ENCODE measurements around the gene SLC35E2B.
"Not testable (repeated sequence)": the region's sequence is repeated elsewhere in the genome, so short reads cannot be mapped to it uniquely, and the experiment has no call there.

The SLC35E2B gene

DNA sequence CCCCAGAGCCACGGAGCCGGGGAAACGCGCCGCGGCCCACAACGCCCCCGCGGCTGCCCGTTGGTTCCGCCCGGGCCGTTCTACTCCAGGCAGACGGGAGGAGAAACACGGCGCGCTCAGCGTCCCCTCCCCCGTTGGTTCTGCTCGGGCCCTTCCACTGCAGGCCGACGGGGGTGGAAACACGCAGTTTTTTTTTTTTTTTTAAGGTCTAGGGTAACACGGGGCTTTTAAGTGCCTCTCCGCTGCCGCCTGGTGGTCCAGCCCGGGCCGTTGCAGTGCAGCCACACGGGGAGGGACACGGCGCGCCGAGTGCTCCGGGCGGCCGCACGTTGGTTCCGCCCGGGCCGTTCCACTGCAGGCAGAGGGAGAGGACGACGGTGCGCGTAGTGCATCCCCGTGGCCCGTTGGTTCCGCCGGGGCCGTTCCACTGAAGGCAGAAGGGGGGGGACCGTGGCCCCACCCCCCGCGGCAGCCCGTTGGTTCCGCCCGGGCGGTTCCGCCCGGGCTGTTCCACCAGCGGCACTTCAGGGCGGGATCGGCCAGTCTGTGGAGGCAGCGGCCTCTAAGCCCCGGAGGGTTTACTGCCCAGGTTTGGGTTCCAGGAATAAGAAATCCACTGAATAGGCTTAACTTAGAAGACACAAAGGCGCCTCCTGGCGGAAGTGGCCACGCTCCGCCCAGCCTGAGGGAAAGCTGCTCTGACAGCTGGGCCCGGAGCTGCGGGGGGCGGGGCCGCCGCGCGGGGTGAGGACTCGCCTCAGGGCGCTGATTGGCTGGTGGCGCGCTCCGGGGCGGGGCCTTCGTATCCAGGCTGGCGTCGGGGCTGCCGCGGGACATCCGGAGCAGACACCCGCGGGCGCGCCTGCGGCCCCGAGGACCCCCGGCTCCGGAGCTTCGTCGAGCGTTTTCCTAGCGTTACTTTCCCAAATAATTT, at the start of gene SLC35E2B:
SLC35E2B (minus strand) TSS at position 82 of the 934 bp plus-strand sequence. CDS start 16,096 bp downstream, outside the sequence.
- peak; percentile 98 for DNase-seq

- not testable (repeated sequence) for DNase-seq
Measured at GRCh38 chr1:1741013-1741412, 48.4 kb upstream of the SLC35E2B start.

DNA sequence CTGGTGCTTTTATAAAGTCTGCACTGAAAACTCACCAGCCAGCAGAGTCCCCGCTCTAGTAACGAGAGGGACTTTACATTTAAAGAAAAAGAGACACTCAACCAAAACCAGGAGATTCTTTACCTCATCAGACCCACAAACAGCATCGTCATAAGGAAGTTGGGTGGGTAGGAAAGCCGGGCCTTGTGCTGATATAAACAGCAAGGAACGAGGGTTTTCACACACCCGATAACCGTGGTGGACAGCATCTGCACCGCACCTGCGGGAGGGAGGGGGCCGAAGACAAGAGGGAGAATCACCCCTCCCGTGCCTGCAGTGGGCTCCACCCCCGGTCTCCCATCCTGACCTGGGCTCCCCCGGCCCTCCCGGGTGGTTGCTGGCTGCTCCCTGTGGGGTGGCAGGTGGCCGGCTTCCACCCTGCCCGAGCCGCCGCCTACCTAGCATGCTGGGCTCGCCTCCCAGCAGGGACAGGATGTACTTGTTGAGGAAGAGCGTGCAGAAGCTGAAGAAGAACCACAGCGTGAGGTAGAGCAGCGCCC, 46.3 kb upstream of the SLC35E2B start:
- not testable (repeated sequence) for DNase-seq

DNA sequence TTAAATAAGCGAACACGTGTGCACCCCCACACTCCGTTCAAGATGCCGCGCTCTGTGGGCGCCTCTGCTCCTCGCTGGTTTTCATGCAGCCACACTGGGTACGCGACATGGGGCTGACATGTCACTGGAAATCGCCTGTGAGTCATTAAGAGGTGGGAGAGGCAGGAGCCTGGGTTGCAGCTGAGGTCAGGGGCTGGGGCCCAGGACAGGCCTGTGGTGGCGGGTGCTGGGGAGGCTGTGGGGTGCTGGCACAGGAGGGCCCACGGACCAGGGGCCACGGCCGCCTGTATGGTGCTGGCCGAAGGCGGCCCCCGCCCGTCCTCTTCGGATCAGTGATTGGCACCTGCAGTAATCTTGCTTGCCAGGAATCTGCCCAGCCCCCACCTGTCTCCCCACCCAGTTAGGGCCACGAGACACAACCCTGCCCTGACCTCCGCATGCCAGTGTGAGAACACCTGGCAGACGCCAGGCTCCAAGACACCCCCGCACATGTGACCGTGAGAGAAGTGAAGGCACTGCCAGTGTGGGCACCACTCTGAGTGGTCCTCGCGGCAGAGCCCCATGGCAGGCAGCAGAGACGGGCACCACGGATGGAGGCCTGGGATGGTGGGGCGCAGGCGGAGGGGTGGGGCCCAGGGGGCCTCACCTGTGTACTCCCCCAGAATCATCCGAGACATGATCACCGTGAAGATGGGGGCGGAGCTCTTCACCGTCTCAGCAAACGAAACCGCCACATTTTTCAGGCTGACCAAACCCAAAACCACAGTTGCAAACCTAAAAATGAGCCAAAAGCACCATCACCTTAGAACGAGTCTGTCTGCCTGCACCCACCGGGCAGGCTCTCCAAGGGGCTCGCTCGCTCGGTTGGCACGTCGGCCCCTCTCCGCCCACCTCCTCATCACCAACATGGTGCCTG, 45.3 kb upstream of the SLC35E2B start:
- not testable (repeated sequence) for DNase-seq

DNA sequence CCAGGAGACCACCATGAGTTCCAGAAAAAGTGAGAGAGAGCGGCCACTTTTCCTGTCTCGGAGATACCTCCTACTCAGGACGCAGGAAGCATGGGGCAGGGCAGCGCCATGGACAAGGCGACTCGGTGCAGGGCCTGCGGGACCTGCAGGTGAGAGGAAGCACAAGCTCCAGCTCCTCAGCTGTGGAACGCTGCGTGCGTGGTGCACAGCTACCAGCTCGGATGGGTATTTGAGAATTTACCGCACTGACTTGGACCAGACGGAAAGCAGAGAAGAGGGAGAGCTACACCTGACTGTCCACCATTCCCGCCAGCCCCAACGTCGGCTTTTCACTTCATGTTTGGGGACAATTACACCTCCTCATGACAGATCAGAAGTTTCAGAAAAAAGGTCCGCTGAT, 39.8 kb upstream of the SLC35E2B start:
- DNase-seq: no peak

DNA sequence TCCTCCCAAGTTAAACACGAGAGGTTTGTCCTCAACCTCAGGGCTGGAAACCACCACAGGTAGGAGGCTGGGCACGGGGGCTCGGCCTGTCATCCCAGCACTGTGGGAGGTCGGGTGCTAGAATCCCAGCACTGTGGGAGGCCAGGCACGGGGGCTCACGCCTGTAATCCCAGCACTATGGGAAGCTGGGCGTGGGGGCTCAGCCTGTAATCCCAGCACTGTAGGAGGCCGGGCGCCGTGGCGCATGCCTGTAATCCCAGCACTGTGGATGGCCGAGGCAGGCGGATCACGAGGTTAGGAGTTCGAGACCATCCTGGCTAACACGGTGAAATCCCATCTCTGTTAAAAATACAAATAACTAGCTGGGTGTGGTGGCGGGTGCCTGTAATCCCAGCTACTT, 38.3 kb upstream of the SLC35E2B start:
- no peak for DNase-seq

- not testable (repeated sequence) for DNase-seq
Measured at GRCh38 chr1:1730230-1730629, 37.6 kb upstream of the SLC35E2B start.

DNA sequence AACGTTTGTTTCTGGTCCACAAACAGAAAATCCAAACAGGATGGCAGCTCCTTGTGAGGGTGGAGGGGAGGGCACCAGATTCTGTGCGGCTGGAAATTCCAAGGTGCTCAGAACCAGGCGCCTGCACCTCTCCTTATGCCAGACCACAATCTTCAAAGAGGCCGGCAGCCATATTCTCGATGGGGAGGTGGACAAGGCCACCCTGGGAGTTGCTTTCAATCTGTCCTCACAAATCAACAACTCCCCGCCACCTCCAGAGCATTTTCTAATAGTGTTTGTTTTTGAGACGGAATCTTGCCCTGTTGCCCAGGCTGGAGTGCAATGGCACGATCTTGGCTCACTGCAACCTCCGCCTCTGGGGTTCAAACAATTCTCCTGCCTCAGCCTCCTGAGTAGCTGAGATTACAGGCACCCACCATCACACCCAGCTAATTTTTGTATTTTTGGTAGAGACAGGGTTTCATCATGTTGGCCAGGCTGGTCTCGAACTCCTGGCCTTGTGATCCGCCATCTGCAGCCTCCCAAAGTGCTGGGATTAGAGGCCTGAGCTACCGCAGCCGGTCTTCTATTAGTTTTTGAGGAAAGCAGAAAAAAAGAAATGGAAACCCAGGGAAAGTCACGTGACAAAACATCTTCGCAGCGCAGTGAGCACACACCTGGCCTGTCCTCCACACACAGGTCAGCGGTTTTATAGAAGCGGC, 36.7 kb upstream of the SLC35E2B start:
- DNase-seq: peak; percentile 59

DNA sequence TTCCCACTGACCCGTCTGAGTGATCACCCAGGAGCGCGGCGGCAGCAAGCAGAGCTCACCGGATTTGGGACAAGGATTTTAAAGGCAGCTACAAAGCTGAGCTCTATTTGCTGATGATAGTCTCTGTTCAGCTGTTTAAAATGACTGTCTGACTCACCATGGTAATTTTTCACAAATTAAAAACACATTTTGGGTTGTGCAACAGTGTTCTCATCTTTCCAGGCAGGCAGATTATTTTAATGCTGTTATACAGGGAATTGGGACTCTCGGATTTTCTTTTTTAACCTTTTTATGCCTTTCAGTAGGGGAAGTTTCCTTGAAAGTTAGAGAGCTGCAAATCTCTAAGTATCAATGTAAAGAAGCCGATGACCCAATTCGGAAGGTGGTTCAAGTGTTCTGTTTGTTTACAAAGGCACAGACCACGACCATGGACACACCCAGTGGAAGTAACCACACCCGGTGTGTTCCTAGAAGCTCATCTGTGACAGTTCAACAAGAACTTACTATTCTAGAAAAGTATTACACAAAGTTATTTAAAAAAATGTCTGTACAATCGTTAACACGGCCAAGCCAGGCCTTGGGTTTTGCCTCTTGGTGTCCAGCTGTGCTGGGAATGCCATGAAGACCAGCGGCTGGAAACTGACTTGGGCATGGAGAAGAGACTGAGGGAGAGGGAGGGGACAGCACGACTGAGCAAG, 35.9 kb upstream of the SLC35E2B start:
- DNase-seq: peak; percentile 78

- DNase-seq: peak; percentile 31
Measured at GRCh38 chr1:1727131-1727651, 34.6 kb upstream of the SLC35E2B start.

- not testable (repeated sequence) for DNase-seq
Measured at GRCh38 chr1:1726088-1726487, 33.5 kb upstream of the SLC35E2B start.

DNA sequence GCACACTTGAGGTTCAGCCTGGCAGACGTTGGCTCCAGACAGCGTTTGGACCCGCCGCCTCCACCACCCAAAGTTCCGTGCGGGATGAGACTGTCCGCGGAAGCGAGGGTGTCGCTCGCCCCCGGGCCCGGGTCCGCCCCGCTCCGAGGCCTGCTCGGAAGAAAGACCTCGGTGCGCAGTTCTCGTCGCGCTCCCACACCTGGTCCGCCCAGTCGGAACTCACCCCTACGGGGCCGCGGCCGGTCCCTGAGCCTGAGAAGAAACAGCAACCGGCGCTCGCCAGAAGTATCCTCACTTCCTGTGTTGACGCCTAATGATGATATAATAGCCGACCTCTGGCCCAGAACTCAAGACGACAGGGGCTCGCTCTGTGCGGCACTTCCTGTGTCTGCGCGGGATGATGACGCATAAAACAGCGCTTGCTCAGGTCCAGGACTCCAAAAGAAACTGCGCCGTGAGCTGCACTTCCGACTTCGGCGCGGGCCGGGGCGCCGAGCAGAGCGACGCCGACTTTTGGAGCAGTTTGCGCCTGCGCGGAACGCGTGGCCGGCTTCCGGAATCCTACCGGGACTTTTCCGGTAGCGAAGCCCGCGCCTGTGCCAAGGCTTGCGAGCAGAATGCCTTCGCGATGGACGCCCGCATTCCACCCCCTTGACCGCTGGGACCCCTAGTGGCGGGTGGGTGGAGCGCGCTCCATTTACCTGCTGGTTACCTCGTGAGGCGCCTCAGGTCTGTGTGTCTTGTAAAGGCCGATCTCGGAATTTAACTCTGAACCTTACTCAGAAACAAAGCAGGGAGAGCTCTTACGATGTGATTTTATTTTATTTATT, 31.7 kb upstream of the SLC35E2B start, which contains the start of gene CDK11A:
CDK11A (minus strand) TSS at position 323 of the 830 bp plus-strand sequence. CDS start 1,539 bp downstream, outside the sequence.
- peak; percentile 100 for DNase-seq

- DNase-seq: no peak
Measured at GRCh38 chr1:1721201-1721600, 28.6 kb upstream of the SLC35E2B start.

GRCh38 chr1:1715109-1715883, 22.7 kb upstream of the SLC35E2B start:
- DNase-seq: not testable (repeated sequence)

GRCh38 chr1:1707897-1708296, 15.3 kb upstream of the SLC35E2B start:
- DNase-seq: not testable (repeated sequence)

DNA sequence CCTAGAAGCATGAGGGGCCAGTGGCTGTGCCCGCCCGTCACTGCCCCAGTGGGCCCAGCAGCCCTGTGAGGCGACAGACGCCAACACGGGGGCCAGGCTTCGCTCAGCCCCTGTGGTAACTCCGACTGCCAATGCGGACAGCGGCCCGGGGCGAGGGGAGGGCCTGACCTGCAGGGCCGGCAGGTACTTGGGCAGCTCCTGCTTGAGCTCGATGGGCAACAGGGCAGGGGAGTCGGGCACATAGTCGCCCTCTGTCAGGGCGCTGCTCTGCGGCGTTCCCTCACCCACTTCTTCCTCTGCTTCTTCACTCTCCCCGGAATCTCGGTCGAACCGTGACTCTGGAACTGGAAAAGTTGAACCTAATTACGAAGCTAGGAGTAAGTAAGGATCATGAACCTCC, 14.6 kb upstream of the SLC35E2B start:
- DNase-seq: not testable (repeated sequence)

DNA sequence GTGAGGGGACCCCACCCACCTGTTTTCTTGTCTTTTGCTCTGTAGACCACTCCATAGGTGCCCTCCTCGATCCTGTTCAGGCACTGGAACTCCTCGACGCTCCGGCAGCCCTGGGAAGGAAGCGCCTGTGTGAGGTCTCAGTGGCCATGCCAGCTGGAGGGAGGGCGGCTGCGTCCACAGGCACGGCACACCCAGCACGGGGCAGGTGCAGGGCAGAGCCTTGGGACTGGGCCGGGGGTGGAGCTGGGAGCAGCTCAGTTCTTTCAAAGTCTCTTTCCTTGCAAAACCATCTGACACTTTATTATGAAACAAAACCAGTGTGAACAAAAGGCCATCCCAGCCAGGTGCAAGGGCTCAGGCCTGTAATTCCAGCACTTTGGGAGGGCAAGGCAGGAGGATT, 13.0 kb upstream of the SLC35E2B start:
- DNase-seq: not testable (repeated sequence)

DNA sequence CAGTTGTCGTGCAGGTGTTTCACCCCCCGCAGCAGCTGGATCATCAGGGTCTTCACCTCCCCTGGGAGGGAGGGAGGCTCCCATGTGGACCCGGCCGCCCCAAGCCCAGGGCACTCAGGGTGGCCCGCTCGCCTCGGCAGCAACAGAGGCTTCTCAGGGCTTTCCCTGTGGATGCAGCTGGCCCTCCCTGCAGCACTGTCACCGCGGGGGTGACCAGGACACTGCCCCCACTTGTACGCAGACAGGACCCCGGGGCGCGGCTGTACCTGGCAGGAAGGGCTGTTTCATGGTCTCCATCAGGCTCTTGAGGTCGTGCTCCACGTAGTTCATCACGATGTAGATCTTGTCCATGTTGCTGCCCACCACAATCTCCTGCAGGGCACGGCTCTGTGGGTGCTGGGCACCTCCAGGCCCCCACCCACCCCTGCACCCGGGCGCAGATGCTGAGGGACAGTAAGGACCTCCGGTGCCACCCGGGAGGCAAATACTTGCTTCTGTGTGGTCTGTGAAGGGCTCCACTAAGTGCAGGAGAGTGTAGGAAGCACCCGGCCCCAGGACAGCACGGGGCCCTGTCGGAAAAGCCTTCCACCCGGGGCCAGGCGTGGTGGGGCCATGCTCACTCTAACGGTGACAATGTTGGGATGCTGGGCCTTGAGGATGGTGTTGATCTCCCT, 11.8 kb upstream of the SLC35E2B start:
- peak; percentile 60 for DNase-seq

DNA sequence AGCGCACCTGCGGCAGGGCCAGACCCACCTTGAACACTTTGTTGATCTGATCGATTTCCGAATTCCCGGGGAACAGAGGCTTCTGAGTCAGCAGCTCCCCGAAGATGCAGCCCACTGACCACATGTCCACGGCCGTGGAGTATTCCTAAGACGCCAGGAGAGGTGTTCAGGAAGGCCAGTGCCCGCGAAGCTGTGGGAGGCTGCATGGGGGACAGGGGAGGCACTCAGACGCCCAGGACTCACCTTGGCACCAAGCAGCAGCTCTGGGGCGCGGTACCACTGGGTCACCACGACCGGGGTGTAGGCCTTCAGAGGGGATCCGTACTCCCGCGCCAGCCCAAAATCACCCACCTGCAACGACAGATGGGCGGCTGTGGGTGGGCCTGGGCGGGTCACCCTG, 11.2 kb upstream of the SLC35E2B start:
- peak; percentile 62 for DNase-seq
